K562 (cell line): ENCODE measurements around the gene ZFP42. TPM values are rescaled to one million over a fixed set of nuclear protein-coding genes. Genes with fewer than 3 reads are reported as not detected.

ENCODE experiments used
- ATAC-seq: fragments of 200-7000 bp; cut with Tn5 transposase; 3 replicates; pipeline ENCODE4 v1.9.1; 2020; ENCODE audit warnings: moderate library complexity
- BruUV-seq: library from RNA; stranded (reverse); fragments of 400-500 nt; replicated peaks from 2 replicates; lab custom pipeline; 2021; lab: Mats Ljungman, UMichigan
- CTCF ChIA-PET: fragments of 300-600 bp; formaldehyde crosslinking; extraction: SDS; loops from one replicate; lab custom pipeline; 2021; ENCODE audit warnings: low intra/inter-chr PET ratio; lab: Yijun Ruan, JAX
- POLR2A ChIA-PET: fragments of 300-600, 350-650 bp; sonication (Branson Sonifier 250); formaldehyde crosslinking; extraction: SDS; loops from one replicate; lab custom pipeline; 2021; ENCODE audit warnings: antibody characterized with exemption, inconsistent platforms; lab: Yijun Ruan, JAX
- DNase-seq, 4 experiments: peaks; one replicate each; pipeline versions ENCODE4 v3.0.0 to v3.0.0-alpha.2; 2011 to 2018; ENCODE audit warnings: low spot score in 3 of 4, mixed read lengths in 3 of 4; ENCODE audit errors: extremely low read depth in 1 of 4
- FAIRE-seq: peaks from 2 replicates; lab custom pipeline; 2011; peaks lifted over from hg19 to GRCh38; lab: Jason Lieb, UNC
- H2AFZ ChIP-seq: 2 replicates; pipeline ENCODE4 v1.6.0; 2011; ENCODE audit warnings: low read depth, low read length, control low read depth, inconsistent platforms
- H3K27ac ChIP-seq: fragments of 200-600 bp; 3 replicates; pipeline ENCODE4 v1.8.0; 2011; ENCODE audit warnings: low read depth, mild to moderate bottlenecking, control low read depth, inconsistent platforms, low read length, moderate library complexity, mixed read lengths; ENCODE audit errors: extremely low read depth
- H3K27me3 ChIP-seq, 2 experiments: fragments of 300-600 bp in 1 of 2; 2 replicates in 1 of 2; 3 replicates in 1 of 2; pipeline versions ENCODE4 v1.6.0 to v1.8.0; 2011; ENCODE audit warnings: inconsistent platforms in 2 of 2, low read length in 2 of 2, mild to moderate bottlenecking in 1 of 2, mixed read lengths in 1 of 2, moderate library complexity in 1 of 2; ENCODE audit not compliant: control insufficient read depth in 2 of 2, insufficient read depth in 2 of 2
- H3K36me3 ChIP-seq: fragments of 300-600 bp; 3 replicates; pipeline ENCODE4 v1.8.0; 2011; ENCODE audit warnings: mild to moderate bottlenecking, low read length, inconsistent platforms; ENCODE audit not compliant: control insufficient read depth, insufficient read depth
- H3K4me1 ChIP-seq, 2 experiments: fragments of 200-600 bp in 1 of 2; replicated peaks in 1 of 2; 2 replicates in 1 of 2; 3 replicates in 1 of 2; pipeline versions ENCODE4 v1.5.1 to v1.8.0; 2011; ENCODE audit warnings: inconsistent platforms in 2 of 2, low read length in 2 of 2, mild to moderate bottlenecking in 1 of 2, mixed read lengths in 1 of 2, moderate library complexity in 1 of 2; ENCODE audit not compliant: control insufficient read depth in 2 of 2, insufficient read depth in 2 of 2
- H3K4me2 ChIP-seq: 2 replicates; pipeline ENCODE4 v1.6.1; 2011; ENCODE audit warnings: low read length, control low read depth, inconsistent platforms, mixed read lengths; ENCODE audit not compliant: insufficient read depth
- H3K4me3 ChIP-seq: fragments of 200-600 bp; sonication (generic), shearing (Covaris generic); 2 replicates; pipeline ENCODE4 v1.5.1; 2016; ENCODE audit warnings: control low read depth, inconsistent platforms
- H3K79me2 ChIP-seq: fragments of 200-600 bp; 3 replicates; pipeline ENCODE4 v1.8.0; 2011; ENCODE audit warnings: low read length, inconsistent platforms; ENCODE audit not compliant: control insufficient read depth, insufficient read depth
- H3K9ac ChIP-seq, 2 experiments: 2 replicates each; pipeline versions ENCODE4 v1.6.0 to v1.6.1; 2011; ENCODE audit warnings: low read depth in 2 of 2, low read length in 2 of 2, control low read depth in 1 of 2, inconsistent platforms in 1 of 2, mild to moderate bottlenecking in 1 of 2, mixed read lengths in 1 of 2; ENCODE audit not compliant: insufficient read depth in 1 of 2
- H3K9me1 ChIP-seq: one replicate; pipeline ENCODE4 v1.6.0; 2011; ENCODE audit warnings: inconsistent platforms, mild to moderate bottlenecking, low read length, moderate library complexity; ENCODE audit not compliant: control insufficient read depth, insufficient read depth
- H3K9me3 ChIP-seq: replicated peaks from 2 replicates; pipeline ENCODE4 v1.5.1; 2011; ENCODE audit warnings: low read depth, low read length, inconsistent platforms; ENCODE audit not compliant: control insufficient read depth, insufficient read depth
- H4K20me1 ChIP-seq: replicated peaks from 2 replicates; pipeline ENCODE4 v1.6.1; 2011; ENCODE audit warnings: low read length, inconsistent platforms, mixed read lengths; ENCODE audit not compliant: control insufficient read depth, insufficient read depth
- ATF1 ChIP-seq, 2 experiments: fragments of 450-650 bp in 1 of 2; IDR thresholded peaks; 2 replicates each; pipeline ENCODE4 v1.6.1; 2016; ENCODE audit warnings: missing compliant biosample characterization in 1 of 2, missing genetic modification characterization in 1 of 2
- C11orf30 ChIP-seq: fragments of 450-650 bp; IDR thresholded peaks from 2 replicates; pipeline ENCODE4 v1.6.1; 2016; ENCODE audit warnings: low read depth, mild to moderate bottlenecking
- CEBPB ChIP-seq: fragments of 450-650 bp; IDR thresholded peaks from 2 replicates; pipeline ENCODE4 v1.6.1; 2016; ENCODE audit warnings: missing genetic modification characterization, missing compliant biosample characterization
- ESRRA ChIP-seq: fragments of 450-650 bp; IDR thresholded peaks from 2 replicates; pipeline ENCODE4 v1.6.1; 2014; ENCODE audit warnings: low read depth, mild to moderate bottlenecking, moderate library complexity, borderline replicate concordance
- GABPA ChIP-seq: fragments of 200-800 bp; sonication (Bioruptor generic); conservative IDR thresholded peaks from 2 replicates; pipeline ENCODE4 v1.6.1; 2016; ENCODE audit warnings: low read depth, missing genetic modification characterization, missing compliant biosample characterization
- GATA2 ChIP-seq: sonication (generic); formaldehyde crosslinking; IDR thresholded peaks from 2 replicates; pipeline ENCODE4 v1.4.0; 2020; ENCODE audit warnings: mild to moderate bottlenecking, missing genetic modification reagents
- MAFG ChIP-seq: fragments of 450-650 bp; conservative IDR thresholded peaks from 2 replicates; pipeline ENCODE4 v1.6.1; 2016; ENCODE audit warnings: missing genetic modification characterization, missing compliant biosample characterization
- PREB ChIP-seq: sonication (generic); formaldehyde crosslinking; IDR thresholded peaks from 2 replicates; pipeline ENCODE4 v1.8.1; 2023; ENCODE audit warnings: mild to moderate bottlenecking, missing genetic modification reagents
- RAD21 ChIP-seq, 2 experiments: fragments of 250-450 bp in 1 of 2; fragments of 450-650 bp in 1 of 2; sonication (Bioruptor Pico) in 1 of 2; formaldehyde crosslinking in 1 of 2; IDR thresholded peaks in 1 of 2; conservative IDR thresholded peaks in 1 of 2; 2 replicates each; pipeline versions ENCODE4 v1.4.0 to v1.8.0; 2020 to 2022; ENCODE audit warnings: mild to moderate bottlenecking in 2 of 2, moderate library complexity in 1 of 2
- RAD51 ChIP-seq: fragments of 450-650 bp; IDR thresholded peaks from 2 replicates; pipeline ENCODE4 v1.7.1; 2016; ENCODE audit warnings: low read depth, mild to moderate bottlenecking, borderline replicate concordance
- SLC30A9 ChIP-seq: fragments of 250-450 bp; sonication (Bioruptor Pico); IDR thresholded peaks from 2 replicates; pipeline ENCODE4 v1.8.0; 2022; ENCODE audit warnings: mild to moderate bottlenecking, moderate library complexity
- SRSF3 ChIP-seq: fragments of 200-400 bp; formaldehyde crosslinking; IDR thresholded peaks from 2 replicates; pipeline ENCODE4 v1.6.1; 2016; ENCODE audit warnings: mild to moderate bottlenecking, low read length, moderate library complexity; ENCODE audit not compliant: insufficient read depth
- TCFL5 ChIP-seq: fragments of 250-450 bp; sonication (Bioruptor Pico); conservative IDR thresholded peaks from 2 replicates; pipeline ENCODE4 v1.6.1; 2021; ENCODE audit warnings: mild to moderate bottlenecking, moderate library complexity, matching md5 sums
- ZBTB9 ChIP-seq: fragments of 450-650 bp; formaldehyde crosslinking; IDR thresholded peaks from 2 replicates; pipeline ENCODE4 v1.4.0; 2020; ENCODE audit warnings: mild to moderate bottlenecking, moderate library complexity
- ZNF263 ChIP-seq: sonication (generic); formaldehyde crosslinking; IDR thresholded peaks from 2 replicates; pipeline ENCODE4 v1.8.0; 2022; ENCODE audit warnings: mild to moderate bottlenecking, missing genetic modification reagents, borderline replicate concordance
- ZNF316 ChIP-seq: fragments of 450-650 bp; IDR thresholded peaks from 2 replicates; pipeline ENCODE4 v1.6.1; 2016
- WGBS: fragments of 100-300 bp; shearing (Covaris generic); methylation state at CpG from one replicate; pipeline ENCODE4 v1.1.6; 2016; ENCODE audit warnings: low coverage, mixed read lengths; ENCODE audit not compliant: insufficient coverage; ENCODE audit errors: missing lambda C conversion rate; 5-methylcytosine and 5-hydroxymethylcytosine counted together
- in situ Hi-C: fragments of 300-500 bp; cut with MboI; formaldehyde crosslinking; loops from 4 replicates; pipeline ENCODE4 v1.15.0; 2018; ENCODE audit warnings: inconsistent platforms, mixed read lengths
- intact Hi-C: fragments of 100-400 bp; cut with micrococcal nuclease; formaldehyde crosslinking; loops from 2 replicates; pipeline ENCODE4 v1.14.2; 2022
- polyA plus RNA-seq, 8 experiments: library from polyadenylated mRNA; depleted of rRNA in 4 of 8; stranded (reverse) in 5 of 8; unstranded in 3 of 8; fragments of >200 nt; fragmentation: Nextera tagmentation in 2 of 8; fragmentation: Illumina TruSeq in 1 of 8; extraction: Ambion mirVana in 2 of 8; extraction: Trizol in 1 of 8; gene quantifications; 2 replicates each; pipeline versions ENCODE4 v1.2.1 to v1.2.3, GENCODE V29; 2011 to 2014; ENCODE audit warnings: inconsistent platforms in 1 of 8, missing spikeins in 1 of 8
- total RNA-seq, 7 experiments: library from RNA; depleted of rRNA in 6 of 7; stranded (reverse); fragments of >200 nt in 6 of 7; fragmentation: Illumina TruSeq in 2 of 7; extraction: Trizol in 2 of 7; gene quantifications; 2 replicates each; pipeline versions ENCODE4 v1.2.1 to v1.2.3, GENCODE V29; 2011 to 2021; ENCODE audit warnings: low replicate concordance in 1 of 7

Gene ZFP42
- total and polyA plus RNA-seq, 9 of the 15 experiments (the other 6 are each of a cell fraction or from before 2014, with no cell fraction given), result 0.09 to 0.64 (median 0.20) TPM

GRCh38 chr4:187961961-187962360 is 33.6 kb upstream of the ZFP42 start:
- BruUV-seq, result no TSS peak
- intact Hi-C loops, result no loop called here
- TF ChIP-seq MAFG (tag) (peak; percentile 48; the same call in 1 of the 2 replicates), ZNF316 (peak; percentile 84), ZNF263 (CRISPR knock-in tag) (no peak), GABPA (tag) (no peak), PREB (CRISPR knock-in tag) (no peak), CEBPB (no peak), SLC30A9 (no peak), ATF1 (CRISPR knock-in tag; IDR thresholded peaks at IDR 0.05) (no peak), ATF1 (tag; IDR thresholded peaks at IDR 0.05) (no peak), ZBTB9 (CRISPR knock-in tag) (no peak), ESRRA (no peak), TCFL5 (CRISPR knock-in tag) (no peak), SRSF3 (no peak), RAD51 (no peak), RAD21 (CRISPR knock-in tag; conservative IDR thresholded peaks at IDR 0.05 in 1 of 2, IDR thresholded peaks at IDR 0.05 in 1 of 2) (no peak), C11orf30 (peak; percentile 60), GATA2 (CRISPR knock-in tag) (no peak)

More at GRCh38 chr4:187961961-187962360, 33.6 kb upstream of the ZFP42 start:
- Histone ChIP-seq H2AFZ (no peak overlapping the region), H3K36me3 (no peaks in the 10 kb centered on the region), H3K27me3 (no peaks in the 10 kb centered on the region), H3K27ac (no peak overlapping the region), H4K20me1 (no peaks in the 10 kb centered on the region), H3K4me3 (no peak overlapping the region), H3K9me3 (no peaks in the 10 kb centered on the region), H3K4me2 (no peak overlapping the region), H3K9me1 (no peaks in the 10 kb centered on the region), H3K79me2 (no peaks in the 10 kb centered on the region), H3K9ac (no peak overlapping the region), H3K4me1 (no peaks in the 10 kb centered on the region)
- in situ Hi-C loops, result no loop called here
- POLR2A ChIA-PET, result no interaction called here
- no peak for DNase-seq
- WGBS, result 0% methylated on average over 1 of the region's 2 CpGs
- CTCF ChIA-PET, result no interaction called here
- no peak for ATAC-seq
- FAIRE-seq, result no peak
